Panc1 (cell line): ENCODE measurements around the gene SERTAD4.

ENCODE experiments used
- CTCF ChIP-seq: fragments of 450-650 bp; IDR thresholded peaks from 2 replicates; pipeline ENCODE4 v1.5.1; 2017; ENCODE audit warnings: mild to moderate bottlenecking
- POLR2AphosphoS5 ChIP-seq: IDR thresholded peaks from 2 replicates; pipeline ENCODE4 v1.6.1; 2012; ENCODE audit warnings: mild to moderate bottlenecking, low read depth, low read length, moderate library complexity
- TCF7L2 ChIP-seq: IDR thresholded peaks from 2 replicates; pipeline ENCODE4 v1.6.1; 2011; ENCODE audit warnings: mild to moderate bottlenecking, low read depth, low read length, inconsistent platforms

GRCh38 chr1:210250998-210251679, 18.5 kb downstream of the SERTAD4 start:
- TF ChIP-seq CTCF (no peak), POLR2AphosphoS5 (no peak), TCF7L2 (peak; percentile 52; the same call in 1 of the 2 replicates)
